ENCODE data around the gene DGKG. TPM values are rescaled to one million over a fixed set of nuclear protein-coding genes. Genes with fewer than 3 reads are reported as not detected.
A peak's percentile ranks its signal among the peaks of the same experiment; 100 is the strongest.

The DGKG gene
- polyA plus RNA-seq, 2 of the 4 experiments (the other 2 are of a cell fraction), result 11.5 to 13.3 TPM

GRCh38 chr3:186220911-186221645 lies 141.0 kb downstream of the DGKG start:
- Histone ChIP-seq H3K4me3 (no peak overlapping the region), H3K27ac (no peak overlapping the region), H3K4me2 (no peak overlapping the region), H3K9me3 (no peaks in the 10 kb centered on the region), H3K4me1 (no peaks in the 10 kb centered on the region)
- ATAC-seq (no peak), DNase-seq (ENCODE audit: low read depth in 1 of 2, low spot score in 1 of 2) (no peak), FAIRE-seq (no peak)
- 80% methylated on average over 9 of the region's 12 CpGs for WGBS (ENCODE audit: missing lambda C conversion rate)
- ChIA-PET POLR2A (no interaction called here), CTCF (interaction anchor here (1.6 kb wide), 2 partner anchors 12 to 21 kb away, joined by 4 to 6 read pairs; no protein-coding TSS in a partner anchor)
- no peak for TF ChIP-seq RCOR1 (IDR thresholded peaks at IDR 0.05; ENCODE audit: low read depth, low read length)
- TF ChIP-seq ZSCAN20 (CRISPR knock-in tag; IDR thresholded peaks at IDR 0.05), result no peak
- TF ChIP-seq HDAC2 (IDR thresholded peaks at IDR 0.05), result no peak
- TF ChIP-seq KDM1A (IDR thresholded peaks at IDR 0.05; ENCODE audit: low read depth), result no peak

- WGBS (ENCODE audit: missing lambda C conversion rate), result 76% methylated on average over 6 of the region's 6 CpGs
- FAIRE-seq (no peak), DNase-seq (ENCODE audit: low read depth in 1 of 2, low spot score in 1 of 2) (peak in 1 of 2 experiments; percentile 4), ATAC-seq (no peak)
- H3K4me3 ChIP-seq, result no peak overlapping the region
- no peaks in the 10 kb centered on the region for H3K9me3 ChIP-seq
- no peaks in the 10 kb centered on the region for H3K4me1 ChIP-seq
- TF ChIP-seq REST (IDR thresholded peaks at IDR 0.05) (no peak), EP300 (IDR thresholded peaks at IDR 0.05) (no peak), ZSCAN20 (CRISPR knock-in tag; IDR thresholded peaks at IDR 0.05) (no peak), HEYL (CRISPR knock-in tag; IDR thresholded peaks at IDR 0.05) (no peak), HOXB13 (CRISPR knock-in tag; IDR thresholded peaks at IDR 0.05; ENCODE audit: low read depth) (no peak)
- H3K4me2 ChIP-seq, result no peak overlapping the region
- ChIA-PET CTCF (interaction anchor here (0.8 kb wide), 1 partner anchor 13 kb away, joined by 3 read pairs; no protein-coding TSS in a partner anchor), POLR2A (interaction anchor here (0.6 kb wide), 1 partner anchor 13 kb away, joined by 3 read pairs; no protein-coding TSS in a partner anchor)
- H3K27ac ChIP-seq, result no peak overlapping the region
Observed at GRCh38 chr3:186220365-186220764, 141.7 kb downstream of the DGKG start.

GRCh38 chr3:186219211-186219638 lies 142.8 kb downstream of the DGKG start:
- Histone ChIP-seq H3K4me1 (no peaks in the 10 kb centered on the region), H3K4me2 (no peak overlapping the region), H3K4me3 (no peak overlapping the region), H3K27ac (no peak overlapping the region), H3K9me3 (no peaks in the 10 kb centered on the region)
- CTCF ChIA-PET, result interaction anchor here (3.5 kb wide), 1 partner anchor 23 kb away, joined by 11 read pairs; no protein-coding TSS in a partner anchor
- ATAC-seq (no peak), FAIRE-seq (no peak), DNase-seq (ENCODE audit: low read depth in 1 of 2, low spot score in 1 of 2) (no peak)
- no peak for TF ChIP-seq GATA3 (IDR thresholded peaks at IDR 0.05; ENCODE audit: borderline replicate concordance)
- TF ChIP-seq MAZ (IDR thresholded peaks at IDR 0.05; ENCODE audit: borderline replicate concordance, low read depth, low read length), result no peak
- TF ChIP-seq FOXS1 (CRISPR knock-in tag; IDR thresholded peaks at IDR 0.05), result no peak
- no peak for TF ChIP-seq TFCP2L1 (CRISPR knock-in tag; IDR thresholded peaks at IDR 0.05)
- TF ChIP-seq PHF8 (IDR thresholded peaks at IDR 0.05; ENCODE audit: borderline replicate concordance, low read depth), result no peak
- TF ChIP-seq RARB (CRISPR knock-in tag; IDR thresholded peaks at IDR 0.05), result no peak
- no peak for TF ChIP-seq POLR2A (IDR thresholded peaks at IDR 0.05; ENCODE audit: low read length)
- no peak for TF ChIP-seq SREBF2 (IDR thresholded peaks at IDR 0.05)
- no peak for TF ChIP-seq JUNB (IDR thresholded peaks at IDR 0.05)
- TF ChIP-seq FOSL2 (IDR thresholded peaks at IDR 0.05), result no peak
- TF ChIP-seq FOSL2 (CRISPR knock-in tag; IDR thresholded peaks at IDR 0.05), result no peak
- no peak for TF ChIP-seq ZSCAN20 (CRISPR knock-in tag; IDR thresholded peaks at IDR 0.05)
- TF ChIP-seq KDM5A (IDR thresholded peaks at IDR 0.05), result no peak
- no peak for TF ChIP-seq KDM1A (IDR thresholded peaks at IDR 0.05; ENCODE audit: low read depth)
- POLR2A ChIA-PET, result no interaction called here
- WGBS (ENCODE audit: missing lambda C conversion rate), result 92% methylated on average over 7 of the region's 7 CpGs

Data from A549 (cell line).